SK-N-SH (cell line): Measurements from ENCODE around the gene VMP1.

Experiments
- EZH2phosphoT487 ChIP-seq: fragments of 200-600 bp; sonication (generic); IDR thresholded peaks from 2 replicates; pipeline ENCODE4 v1.6.1; 2017; ENCODE audit warnings: low read depth, mixed run types, mild to moderate bottlenecking, antibody characterized with exemption, moderate library complexity, borderline replicate concordance
- REST ChIP-seq: IDR thresholded peaks from 2 replicates; pipeline ENCODE4 v1.6.1; 2012; ENCODE audit warnings: mild to moderate bottlenecking, low read depth, low read length, moderate library complexity
- RFX5 ChIP-seq: IDR thresholded peaks from 2 replicates; pipeline ENCODE4 v1.6.1; 2012; ENCODE audit warnings: mild to moderate bottlenecking, improper control_type of control experiment, low read length
- TEAD4 ChIP-seq: IDR thresholded peaks from 2 replicates; pipeline ENCODE4 v1.4.0; 2012; ENCODE audit warnings: mild to moderate bottlenecking, borderline replicate concordance; ENCODE audit not compliant: insufficient read depth
- TF ChIP-seq, protein P1 (sequence below): IDR thresholded peaks from 2 replicates; pipeline ENCODE4 v1.4.0; 2012; ENCODE audit warnings: low read depth
- TF ChIP-seq, protein P2 (sequence below): fragments of 200-600 bp; sonication (generic); IDR thresholded peaks from 2 replicates; pipeline ENCODE4 v1.6.1; 2017; ENCODE audit warnings: antibody characterized with exemption, mild to moderate bottlenecking, moderate library complexity

DNA sequence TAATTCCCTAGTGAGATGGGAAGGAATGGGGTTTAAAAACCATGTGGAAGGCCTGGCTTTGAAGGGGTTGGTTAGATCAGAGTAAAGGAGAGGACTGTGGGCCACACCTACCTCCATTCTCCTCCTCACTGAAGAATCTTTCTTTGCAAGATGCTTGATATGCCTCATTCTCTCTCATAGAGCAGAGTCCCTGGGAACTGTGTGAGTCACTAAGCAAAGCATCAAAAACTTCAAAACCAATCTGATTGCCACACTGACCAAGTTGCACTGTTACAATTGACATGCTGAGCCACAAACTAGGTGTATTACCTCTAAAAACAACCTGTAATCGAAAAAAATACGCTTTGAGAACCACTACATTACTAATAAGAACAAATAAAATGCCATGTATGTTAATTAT lies 183.3 kb downstream of the VMP1 start:
- TF ChIP-seq, protein P1, sequence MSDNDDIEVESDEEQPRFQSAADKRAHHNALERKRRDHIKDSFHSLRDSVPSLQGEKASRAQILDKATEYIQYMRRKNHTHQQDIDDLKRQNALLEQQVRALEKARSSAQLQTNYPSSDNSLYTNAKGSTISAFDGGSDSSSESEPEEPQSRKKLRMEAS = no peak
- no peak for TF ChIP-seq EZH2phosphoT487
- TF ChIP-seq TEAD4 = no peak
- TF ChIP-seq, protein P2, sequence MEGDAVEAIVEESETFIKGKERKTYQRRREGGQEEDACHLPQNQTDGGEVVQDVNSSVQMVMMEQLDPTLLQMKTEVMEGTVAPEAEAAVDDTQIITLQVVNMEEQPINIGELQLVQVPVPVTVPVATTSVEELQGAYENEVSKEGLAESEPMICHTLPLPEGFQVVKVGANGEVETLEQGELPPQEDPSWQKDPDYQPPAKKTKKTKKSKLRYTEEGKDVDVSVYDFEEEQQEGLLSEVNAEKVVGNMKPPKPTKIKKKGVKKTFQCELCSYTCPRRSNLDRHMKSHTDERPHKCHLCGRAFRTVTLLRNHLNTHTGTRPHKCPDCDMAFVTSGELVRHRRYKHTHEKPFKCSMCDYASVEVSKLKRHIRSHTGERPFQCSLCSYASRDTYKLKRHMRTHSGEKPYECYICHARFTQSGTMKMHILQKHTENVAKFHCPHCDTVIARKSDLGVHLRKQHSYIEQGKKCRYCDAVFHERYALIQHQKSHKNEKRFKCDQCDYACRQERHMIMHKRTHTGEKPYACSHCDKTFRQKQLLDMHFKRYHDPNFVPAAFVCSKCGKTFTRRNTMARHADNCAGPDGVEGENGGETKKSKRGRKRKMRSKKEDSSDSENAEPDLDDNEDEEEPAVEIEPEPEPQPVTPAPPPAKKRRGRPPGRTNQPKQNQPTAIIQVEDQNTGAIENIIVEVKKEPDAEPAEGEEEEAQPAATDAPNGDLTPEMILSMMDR = no peak
- TF ChIP-seq REST = no peak
- no peak for TF ChIP-seq RFX5
